Breast epithelium (tissue), 3 donors: ENCODE data around the gene CPXM2.

Source experiments
- POLR2A ChIP-seq: fragments of 450-650 bp; IDR thresholded peaks from one replicate; pipeline ENCODE4 v1.6.1; 2016; ENCODE audit warnings: antibody characterized with exemption, mild to moderate bottlenecking, moderate library complexity
- TF ChIP-seq, protein P1 (sequence below), 3 donors: fragments of 450-650 bp; IDR thresholded peaks; one replicate each; pipeline ENCODE4 v1.5.1; 2016 to 2017; ENCODE audit warnings: antibody characterized with exemption in 3 of 3, mild to moderate bottlenecking in 3 of 3, moderate library complexity in 3 of 3

DNA sequence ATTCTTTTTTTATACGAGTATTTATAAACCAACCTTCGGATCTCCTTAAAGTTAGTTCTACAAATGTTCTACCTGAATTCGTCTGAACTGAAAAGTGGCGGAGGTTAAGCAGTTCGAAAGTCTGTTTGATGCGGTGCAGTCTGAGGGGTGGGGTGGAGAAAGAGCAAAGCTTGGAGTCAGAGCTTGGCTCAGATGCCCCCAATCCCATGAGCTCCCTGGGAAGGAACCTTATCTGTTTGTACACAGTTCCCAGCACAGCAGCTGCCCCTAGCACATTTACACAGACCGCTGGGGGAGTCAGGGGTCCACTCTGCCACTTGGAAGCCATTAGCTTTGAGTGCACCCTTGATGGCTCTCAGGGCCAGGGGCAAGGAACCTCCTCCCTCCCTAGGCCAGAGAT lies 30.8 kb downstream of the CPXM2 start:
- no peak for TF ChIP-seq POLR2A
- TF ChIP-seq, protein P1, sequence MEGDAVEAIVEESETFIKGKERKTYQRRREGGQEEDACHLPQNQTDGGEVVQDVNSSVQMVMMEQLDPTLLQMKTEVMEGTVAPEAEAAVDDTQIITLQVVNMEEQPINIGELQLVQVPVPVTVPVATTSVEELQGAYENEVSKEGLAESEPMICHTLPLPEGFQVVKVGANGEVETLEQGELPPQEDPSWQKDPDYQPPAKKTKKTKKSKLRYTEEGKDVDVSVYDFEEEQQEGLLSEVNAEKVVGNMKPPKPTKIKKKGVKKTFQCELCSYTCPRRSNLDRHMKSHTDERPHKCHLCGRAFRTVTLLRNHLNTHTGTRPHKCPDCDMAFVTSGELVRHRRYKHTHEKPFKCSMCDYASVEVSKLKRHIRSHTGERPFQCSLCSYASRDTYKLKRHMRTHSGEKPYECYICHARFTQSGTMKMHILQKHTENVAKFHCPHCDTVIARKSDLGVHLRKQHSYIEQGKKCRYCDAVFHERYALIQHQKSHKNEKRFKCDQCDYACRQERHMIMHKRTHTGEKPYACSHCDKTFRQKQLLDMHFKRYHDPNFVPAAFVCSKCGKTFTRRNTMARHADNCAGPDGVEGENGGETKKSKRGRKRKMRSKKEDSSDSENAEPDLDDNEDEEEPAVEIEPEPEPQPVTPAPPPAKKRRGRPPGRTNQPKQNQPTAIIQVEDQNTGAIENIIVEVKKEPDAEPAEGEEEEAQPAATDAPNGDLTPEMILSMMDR (IDR thresholded peaks at IDR 0.05), result no peak
